Measurements from ENCODE around the gene HM13. TPM values are rescaled to one million over a fixed set of nuclear protein-coding genes. Genes with fewer than 3 reads are reported as not detected.
"Not testable (repeated sequence)": the region's sequence is repeated elsewhere in the genome, so short reads cannot be mapped to it uniquely, and the experiment has no call there.

The HM13 gene
- total RNA-seq, 3 donors from 2014 or later = 95.6 to 137 (median 109) TPM

DNA sequence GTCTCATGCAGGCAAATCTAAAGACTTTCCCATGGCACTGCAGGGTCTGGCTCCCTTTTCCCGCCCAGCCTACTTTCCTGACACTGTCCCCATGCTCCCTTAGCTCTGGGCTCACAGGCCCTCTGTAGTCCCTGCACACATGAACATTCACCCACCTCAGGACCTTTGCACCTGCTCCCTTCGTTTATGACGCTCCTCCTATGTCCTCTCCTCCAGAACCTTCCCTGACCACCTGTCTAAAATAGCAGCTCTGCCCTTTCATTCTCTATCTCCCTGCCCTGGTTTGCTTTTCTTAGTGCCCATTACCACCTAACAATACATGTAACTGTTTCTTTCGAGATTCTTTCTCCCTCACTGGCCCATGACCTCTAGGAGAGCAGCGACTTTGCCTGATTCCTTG, 22.3 kb downstream of the HM13 start:
- Histone ChIP-seq H3K36me3 (ENCODE audit: low read depth) (no peaks in the 10 kb centered on the region), H3K4me1 (ENCODE audit: low read depth) (no peaks in the 10 kb centered on the region), H3K9me3 (no peaks in the 10 kb centered on the region), H3K4me3 (no peak overlapping the region)
- ATAC-seq (no peak), DNase-seq (no peak)
- intact Hi-C loops (cut with DNase I, micrococcal nuclease) = no loop called here
- TF ChIP-seq, protein P1, sequence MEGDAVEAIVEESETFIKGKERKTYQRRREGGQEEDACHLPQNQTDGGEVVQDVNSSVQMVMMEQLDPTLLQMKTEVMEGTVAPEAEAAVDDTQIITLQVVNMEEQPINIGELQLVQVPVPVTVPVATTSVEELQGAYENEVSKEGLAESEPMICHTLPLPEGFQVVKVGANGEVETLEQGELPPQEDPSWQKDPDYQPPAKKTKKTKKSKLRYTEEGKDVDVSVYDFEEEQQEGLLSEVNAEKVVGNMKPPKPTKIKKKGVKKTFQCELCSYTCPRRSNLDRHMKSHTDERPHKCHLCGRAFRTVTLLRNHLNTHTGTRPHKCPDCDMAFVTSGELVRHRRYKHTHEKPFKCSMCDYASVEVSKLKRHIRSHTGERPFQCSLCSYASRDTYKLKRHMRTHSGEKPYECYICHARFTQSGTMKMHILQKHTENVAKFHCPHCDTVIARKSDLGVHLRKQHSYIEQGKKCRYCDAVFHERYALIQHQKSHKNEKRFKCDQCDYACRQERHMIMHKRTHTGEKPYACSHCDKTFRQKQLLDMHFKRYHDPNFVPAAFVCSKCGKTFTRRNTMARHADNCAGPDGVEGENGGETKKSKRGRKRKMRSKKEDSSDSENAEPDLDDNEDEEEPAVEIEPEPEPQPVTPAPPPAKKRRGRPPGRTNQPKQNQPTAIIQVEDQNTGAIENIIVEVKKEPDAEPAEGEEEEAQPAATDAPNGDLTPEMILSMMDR (IDR thresholded peaks at IDR 0.05) = no peak

DNA sequence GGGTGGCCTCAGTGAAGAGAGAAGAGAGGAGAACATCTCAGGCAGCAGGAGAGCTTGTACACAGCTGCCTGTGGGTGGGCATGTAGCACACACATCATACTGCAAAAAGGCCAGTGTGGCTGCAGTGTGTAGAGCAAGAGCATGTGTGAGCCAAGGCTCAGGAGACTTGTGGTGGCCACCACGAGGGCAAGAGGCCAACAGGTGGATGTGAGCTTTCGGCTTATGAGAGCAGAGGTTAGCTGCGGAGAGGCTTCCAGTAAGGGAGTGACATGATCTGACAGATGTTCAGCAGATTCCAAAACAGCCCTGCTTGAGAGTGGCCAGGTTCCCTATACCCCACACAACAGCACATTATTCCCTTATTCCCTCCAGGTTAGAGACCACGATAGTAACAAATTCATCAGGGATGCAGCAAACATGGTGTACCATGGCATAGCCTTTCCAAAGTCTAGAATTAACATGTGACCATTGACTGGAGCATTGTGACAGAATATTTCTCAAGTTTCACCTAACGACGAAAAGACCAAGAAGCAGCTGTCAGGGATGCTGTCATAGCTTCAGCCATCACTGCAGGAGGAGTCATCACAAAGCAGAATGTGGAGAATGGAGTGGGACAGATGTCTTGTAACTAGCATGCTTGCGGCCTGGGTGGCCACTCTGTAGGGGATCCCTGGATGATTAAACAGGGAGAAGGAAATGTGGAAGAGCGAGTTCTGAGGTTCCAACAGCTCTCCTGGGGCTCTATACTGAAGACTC, 23.1 kb downstream of the HM13 start:
- Histone ChIP-seq H3K36me3 (ENCODE audit: low read depth) (no peaks in the 10 kb centered on the region), H3K4me1 (ENCODE audit: low read depth) (no peaks in the 10 kb centered on the region), H3K9me3 (no peaks in the 10 kb centered on the region), H3K4me3 (no peak overlapping the region)
- intact Hi-C loops (cut with DNase I, micrococcal nuclease) = no loop called here
- ATAC-seq = no peak
- no peak for DNase-seq
- TF ChIP-seq, protein P1 (IDR thresholded peaks at IDR 0.05) = no peak

DNA sequence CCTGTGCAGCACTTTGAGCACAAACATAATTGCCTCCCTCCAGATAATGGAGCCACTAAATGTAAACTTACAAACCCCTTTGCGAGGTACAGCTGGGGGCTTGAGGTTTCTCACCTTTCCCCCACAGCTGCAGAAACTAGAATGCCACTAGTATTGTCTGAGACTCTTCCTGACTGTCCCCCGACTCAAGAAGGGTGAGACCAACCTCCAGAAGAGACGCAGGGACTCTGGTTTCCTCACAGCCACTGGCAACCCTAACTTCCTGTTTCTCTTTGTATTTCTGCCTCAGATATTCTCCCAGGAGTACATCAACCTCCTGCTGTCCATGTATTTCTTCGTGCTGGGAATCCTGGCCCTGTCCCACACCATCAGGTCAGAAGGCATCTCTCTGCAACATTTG, 23.6 kb downstream of the HM13 start:
- ATAC-seq = no peak

DNA sequence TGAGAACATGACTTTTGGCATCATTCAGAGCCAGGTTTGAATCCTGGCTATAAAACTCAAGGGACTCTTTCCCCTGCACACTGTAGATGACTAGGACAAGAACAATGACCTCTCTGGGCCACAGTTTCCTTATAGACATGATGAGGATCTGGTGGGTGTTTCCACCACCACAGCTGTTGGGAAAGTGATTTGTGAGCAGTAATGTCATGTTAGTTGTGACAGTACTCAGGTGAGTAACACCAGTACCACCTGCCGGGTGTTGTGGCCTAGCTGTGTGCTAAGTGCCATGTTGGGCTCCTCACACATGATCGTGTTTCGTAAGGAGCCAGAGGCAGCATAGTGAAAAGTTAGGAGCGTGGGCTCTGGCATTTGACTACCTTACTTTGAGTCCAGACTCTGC, 24.1 kb downstream of the HM13 start:
- no peak overlapping the region for H3K4me3 ChIP-seq
- TF ChIP-seq, protein P1 (IDR thresholded peaks at IDR 0.05) = no peak
- no peaks in the 10 kb centered on the region for H3K36me3 ChIP-seq (ENCODE audit: low read depth)
- H3K4me1 ChIP-seq (ENCODE audit: low read depth) = no peaks in the 10 kb centered on the region
- DNase-seq = no peak
- no peaks in the 10 kb centered on the region for H3K9me3 ChIP-seq
- no peak for ATAC-seq
- intact Hi-C loops (cut with DNase I, micrococcal nuclease) = no loop called here

More for the DNA sequence above, 23.6 kb downstream of the HM13 start:
- DNase-seq = no peak
- intact Hi-C loops (cut with DNase I, micrococcal nuclease) = no loop called here
- H3K36me3 ChIP-seq (ENCODE audit: low read depth) = no peaks in the 10 kb centered on the region
- no peaks in the 10 kb centered on the region for H3K9me3 ChIP-seq
- H3K4me1 ChIP-seq (ENCODE audit: low read depth) = no peaks in the 10 kb centered on the region
- no peak overlapping the region for H3K4me3 ChIP-seq
- TF ChIP-seq, protein P1 (IDR thresholded peaks at IDR 0.05) = no peak

DNA sequence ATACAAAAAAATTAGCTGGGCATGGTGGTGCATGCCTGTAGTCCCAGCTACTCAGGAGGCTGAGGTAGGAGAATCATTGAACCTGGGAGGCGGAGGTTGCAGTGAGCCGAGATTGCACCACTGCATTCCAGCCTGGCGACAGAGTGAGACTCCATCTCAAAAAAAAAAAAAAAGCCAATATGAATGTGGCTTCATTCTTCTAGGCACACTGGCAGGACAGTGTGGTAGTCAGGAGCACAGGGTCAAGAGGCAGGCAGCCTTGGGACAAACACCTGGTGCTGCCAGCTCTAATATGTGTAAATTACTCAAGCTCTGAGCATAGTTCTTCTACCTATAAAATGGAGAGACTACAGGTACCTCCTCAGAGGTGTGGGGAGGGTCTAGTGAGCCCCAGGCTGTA, 25.4 kb downstream of the HM13 start:
- H3K4me1 ChIP-seq (ENCODE audit: low read depth); DNase-seq; ATAC-seq; H3K9me3 ChIP-seq; intact Hi-C loops (cut with DNase I, micrococcal nuclease); H3K36me3 ChIP-seq (ENCODE audit: low read depth); H3K4me3 ChIP-seq: not testable (repeated sequence)

DNA sequence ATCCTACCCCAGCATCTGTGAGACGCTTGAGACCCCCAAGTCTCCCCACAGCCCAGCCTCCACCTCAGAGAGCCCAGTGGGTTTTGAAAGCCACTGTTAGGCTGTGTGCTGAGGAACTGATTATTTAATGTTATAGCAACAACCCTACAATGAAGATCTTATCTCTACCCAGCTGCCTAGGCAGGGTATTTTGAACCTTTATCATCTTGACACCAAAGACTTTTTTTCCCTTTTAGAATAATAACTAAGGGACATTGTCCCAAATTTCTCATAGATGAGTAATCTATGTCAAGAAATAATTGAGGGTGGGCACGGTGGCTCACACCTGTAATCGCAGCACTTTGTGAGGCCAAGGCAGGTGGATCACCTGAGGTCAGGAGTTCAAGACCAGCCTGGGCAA, 26.2 kb downstream of the HM13 start:
- Histone ChIP-seq H3K4me1 (ENCODE audit: low read depth) (no peaks in the 10 kb centered on the region), H3K9me3 (no peaks in the 10 kb centered on the region), H3K4me3 (no peak overlapping the region), H3K36me3 (ENCODE audit: low read depth) (no peaks in the 10 kb centered on the region)
- intact Hi-C loops (cut with DNase I, micrococcal nuclease) = no loop called here
- TF ChIP-seq, protein P1 (IDR thresholded peaks at IDR 0.05) = no peak
- no peak for DNase-seq
- ATAC-seq = no peak
